Measurements from ENCODE around the gene LANCL1. TPM values are rescaled to one million over a fixed set of nuclear protein-coding genes. Genes with fewer than 3 reads are reported as not detected.

Gene LANCL1
- total RNA-seq (2014; rRNA removed; shearing (Covaris generic)) = 15.2 and 20.4 TPM in 2 replicates

GRCh38 chr2:210476194-210477128, at the start of gene LANCL1:
LANCL1 (minus strand) TSS chr2:210476759; CDS start chr2:210476396, 363 bp downstream.

Other genes with a start within 250 kb of the LANCL1 start
- gene MYL1, start 161.6 kb downstream of the LANCL1 start, total RNA-seq (2014; rRNA removed; shearing (Covaris generic)) = not detected in 2 replicates
- 11.1 and 11.3 TPM in 2 replicates for gene CPS1, start 79.8 kb upstream of the LANCL1 start, total RNA-seq (2014; rRNA removed; shearing (Covaris generic))